AG04450 (cell line): Measurements from ENCODE around the gene CDKN1A. TPM values are rescaled to one million over a fixed set of nuclear protein-coding genes. Genes with fewer than 3 reads are reported as not detected.

Experiments
- CTCF ChIA-PET: fragments of 300-600, 350-600 bp; formaldehyde crosslinking; extraction: SDS; loops from one replicate; lab custom pipeline; 2022; ENCODE audit warnings: antibody characterized with exemption, inconsistent platforms; lab: Charles Lee
- POLR2A ChIA-PET: fragments of 350-600 bp; formaldehyde crosslinking; extraction: SDS; loops from one replicate; lab custom pipeline; 2021; ENCODE audit warnings: antibody characterized with exemption, inconsistent platforms; lab: Yijun Ruan, JAX
- DNase-seq: peaks from one replicate; pipeline ENCODE4 v3.0.0-alpha.2; 2011; ENCODE audit warnings: low read depth, low spot score
- H3K27ac ChIP-seq: one replicate; pipeline ENCODE4 v1.5.1; 2012; ENCODE audit warnings: low read depth, low read length, control low read depth
- H3K27me3 ChIP-seq: one replicate; pipeline ENCODE4 v1.6.0; 2012; ENCODE audit warnings: low read length; ENCODE audit not compliant: control insufficient read depth, insufficient read depth
- H3K4me3 ChIP-seq: 2 replicates; pipeline ENCODE4 v1.5.1; 2011; ENCODE audit warnings: mild to moderate bottlenecking, low read depth, low read length, control low read depth
- H3K9me3 ChIP-seq: 2 replicates; pipeline ENCODE4 v1.5.1; 2012; ENCODE audit warnings: low read length; ENCODE audit not compliant: control insufficient read depth, insufficient read depth
- CTCF ChIP-seq: IDR thresholded peaks from 2 replicates; pipeline ENCODE4 v1.5.1; 2011; ENCODE audit warnings: low read depth, low read length, control low read depth, inconsistent platforms
- polyA plus RNA-seq: library from polyadenylated mRNA; depleted of rRNA; stranded (reverse); fragments of >200 nt; gene quantifications from 2 replicates; pipeline ENCODE4 v1.2.3, GENCODE V29; 2011

Gene CDKN1A
- polyA plus RNA-seq, 1 experiment, result 722 TPM

- POLR2A ChIA-PET, result interaction anchor here (2.0 kb wide), 1 partner anchor 20 kb away, joined by 10 read pairs; the partner anchor contains the start of gene CDKN1A
- DNase-seq, result no peak
Observed at GRCh38 chr6:36657942-36658544, 20.5 kb upstream of the CDKN1A start.

DNA sequence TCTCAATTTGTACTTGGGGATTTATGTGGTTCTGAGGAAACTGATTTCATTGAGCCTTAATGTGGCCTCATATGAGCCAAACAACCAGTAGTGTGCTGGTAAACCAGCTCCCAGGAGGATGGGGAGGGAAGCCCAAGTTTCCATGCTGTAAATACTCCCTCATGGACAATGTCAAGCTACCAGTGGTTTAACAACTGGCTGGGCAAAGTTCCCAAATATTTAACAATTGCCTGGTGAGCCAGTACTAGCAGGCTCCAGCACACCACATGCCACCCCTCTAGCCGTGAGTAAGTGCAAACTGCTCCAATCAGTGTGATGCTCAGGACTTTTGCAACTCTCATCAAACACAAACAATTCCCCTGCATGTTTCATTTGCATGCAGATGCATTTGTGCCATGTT is 19.2 kb upstream of the CDKN1A start:
- Histone ChIP-seq H3K27ac (no peak overlapping the region), H3K4me3 (no peak overlapping the region), H3K9me3 (no peaks in the 10 kb centered on the region), H3K27me3 (no peaks in the 10 kb centered on the region)
- ChIA-PET POLR2A (interaction anchor here (0.6 to 2.0 kb wide), 3 partner anchors 13 to 19 kb away, joined by 3 to 10 read pairs (median 4); partner anchors contain the start of gene CDKN1A), CTCF (interaction anchor here (0.6 kb wide), 1 partner anchor 65 kb away, joined by 4 read pairs; no protein-coding TSS in a partner anchor)
- TF ChIP-seq CTCF, result no peak
- no peak for DNase-seq

More at GRCh38 chr6:36657942-36658544, 20.5 kb upstream of the CDKN1A start:
- CTCF ChIA-PET, result no interaction called here
- Histone ChIP-seq H3K27me3 (no peaks in the 10 kb centered on the region), H3K4me3 (no peak overlapping the region), H3K27ac (no peak overlapping the region), H3K9me3 (no peaks in the 10 kb centered on the region)
- no peak for TF ChIP-seq CTCF

DNA sequence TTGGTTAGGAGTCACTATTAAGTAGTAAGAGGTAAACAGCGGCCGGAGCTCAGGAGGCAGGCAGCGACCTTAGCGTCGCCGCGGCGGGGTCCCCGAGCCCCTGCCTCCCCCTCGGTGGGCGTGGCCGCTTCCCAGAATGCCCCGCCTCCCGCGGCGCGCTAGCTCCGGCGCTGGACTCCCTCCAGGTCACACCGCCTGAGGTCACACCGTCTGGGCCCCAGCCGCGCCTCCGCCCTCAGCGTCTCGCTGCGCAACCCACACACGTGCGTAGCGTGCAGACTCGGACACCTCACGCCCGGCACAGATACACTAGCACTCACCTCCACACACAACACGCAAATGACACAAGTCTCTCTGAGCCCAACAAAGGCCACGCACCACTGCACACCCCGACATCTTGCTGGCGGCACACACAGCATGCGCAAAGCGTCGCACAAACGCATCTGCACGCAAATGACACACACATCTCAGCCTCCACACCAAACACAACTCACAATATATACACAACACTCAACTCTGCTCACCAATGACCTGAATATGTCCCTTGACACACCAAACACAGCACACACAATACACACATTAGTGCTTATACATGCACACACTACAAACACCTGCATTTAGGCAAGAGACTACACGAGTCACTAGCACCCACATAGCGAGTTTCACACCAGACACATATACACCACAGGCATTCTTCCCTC is 17.6 kb upstream of the CDKN1A start:
- Histone ChIP-seq H3K4me3 (no peak overlapping the region), H3K27ac (no peak overlapping the region), H3K27me3 (no peaks in the 10 kb centered on the region), H3K9me3 (no peaks in the 10 kb centered on the region)
- POLR2A ChIA-PET, result interaction anchor here (0.6 to 1.3 kb wide), 3 partner anchors 18 to 52 kb away, joined by 3 to 6 read pairs (median 3); partner anchors contain the start of gene CDKN1A
- no peak for DNase-seq
- no peak for TF ChIP-seq CTCF
- CTCF ChIA-PET, result no interaction called here

DNA sequence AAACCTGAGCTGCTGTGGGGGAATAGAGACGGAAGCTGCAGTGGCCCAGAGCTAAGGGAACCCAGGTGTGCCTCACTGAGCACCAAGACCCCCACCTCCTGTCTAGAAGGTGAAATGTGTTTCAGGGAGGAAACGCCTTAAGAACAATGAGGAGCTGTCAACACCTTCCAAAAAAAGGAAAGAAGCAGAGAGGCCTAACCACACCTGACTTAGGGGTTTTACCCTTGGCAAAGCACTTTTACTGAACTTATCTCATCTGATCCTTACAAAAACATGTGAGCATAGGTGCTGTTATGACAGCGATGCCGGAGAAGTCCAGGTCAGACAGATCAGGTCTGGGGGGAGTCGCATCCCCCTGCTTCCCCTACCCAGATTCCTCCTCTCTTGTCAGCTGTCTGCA is 16.1 kb upstream of the CDKN1A start:
- POLR2A ChIA-PET, result interaction anchor here (1.5 kb wide), 1 partner anchor 16 kb away, joined by 7 read pairs; the partner anchor contains the start of gene CDKN1A
- CTCF ChIA-PET, result no interaction called here
- DNase-seq, result no peak
- Histone ChIP-seq H3K4me3 (no peak overlapping the region), H3K9me3 (no peaks in the 10 kb centered on the region), H3K27me3 (no peaks in the 10 kb centered on the region), H3K27ac (no peak overlapping the region)
- no peak for TF ChIP-seq CTCF
